Peyer's patch (tissue), 4 donors: ENCODE measurements around the gene DIP2A.

ENCODE experiments used
- CTCF ChIP-seq, 6 experiments: fragments of 450-650 bp in 4 of 6; fragments of 200-600 bp in 2 of 6; sonication (generic) in 1 of 6; IDR thresholded peaks; one replicate each; pipeline ENCODE4 v1.5.1; 2017 to 2019; ENCODE audit warnings: antibody characterized with exemption in 6 of 6, mild to moderate bottlenecking in 3 of 6, moderate library complexity in 1 of 6
- POLR2A ChIP-seq, 2 donors: fragments of 450-650 bp; IDR thresholded peaks; one replicate each; pipeline ENCODE4 v1.5.1; 2017; ENCODE audit warnings: antibody characterized with exemption in 2 of 2, mild to moderate bottlenecking in 2 of 2, moderate library complexity in 2 of 2

- TF ChIP-seq POLR2A (IDR thresholded peaks at IDR 0.05) (no peak), CTCF (IDR thresholded peaks at IDR 0.05) (no peak)
Observed at GRCh38 chr21:46472246-46472645, 13.6 kb downstream of the DIP2A start.
